Mesodermal cell (in vitro differentiated cells): ENCODE results near the gene CAVIN3.

Experiments used
- H3K27ac ChIP-seq: 2 replicates; pipeline ENCODE4 v1.7.0; 2013; ENCODE audit warnings: mild to moderate bottlenecking, low read depth, low read length, moderate library complexity; ENCODE audit not compliant: severe bottlenecking
- H3K36me3 ChIP-seq: 2 replicates; pipeline ENCODE4 v1.7.1; 2013; ENCODE audit warnings: mild to moderate bottlenecking, low read length, moderate library complexity; ENCODE audit not compliant: control insufficient read depth, insufficient read depth
- H3K4me1 ChIP-seq: one replicate; pipeline ENCODE4 v1.7.1; 2013; ENCODE audit warnings: mild to moderate bottlenecking, low read length; ENCODE audit not compliant: insufficient read depth, control insufficient read depth, poor library complexity, severe bottlenecking
- H3K4me3 ChIP-seq: 2 replicates; pipeline ENCODE4 v1.7.0; 2013; ENCODE audit warnings: low read length, control low read depth, mild to moderate bottlenecking; ENCODE audit not compliant: insufficient read depth, poor library complexity, severe bottlenecking; ENCODE audit errors: extremely low read depth
- H3K9me3 ChIP-seq: 2 replicates; pipeline ENCODE4 v1.7.1; 2013; ENCODE audit warnings: mild to moderate bottlenecking, low read length, moderate library complexity; ENCODE audit not compliant: control insufficient read depth
- WGBS, 2 experiments: methylation state at CpG; one replicate each; pipeline ENCODE4 v1.1.5; 2013; ENCODE audit warnings: missing lambda C conversion rate in 2 of 2; ENCODE audit not compliant: insufficient coverage in 2 of 2; 5-methylcytosine and 5-hydroxymethylcytosine counted together

CAVIN3 gene

GRCh38 chr11:6351782-6352382, 31.6 kb upstream of the CAVIN3 start:
- Histone ChIP-seq H3K4me1 (no peaks in the 10 kb centered on the region), H3K4me3 (no peak overlapping the region), H3K9me3 (no peaks in the 10 kb centered on the region), H3K36me3 (no peaks in the 10 kb centered on the region), H3K27ac (no peak overlapping the region)
- WGBS, 2 experiments = 74 to 77% methylated on average over 2 to 4 of the region's 5 CpGs

GRCh38 chr11:6350486-6350885, 30.2 kb upstream of the CAVIN3 start:
- Histone ChIP-seq H3K4me1 (no peaks in the 10 kb centered on the region), H3K27ac (no peak overlapping the region), H3K9me3 (no peaks in the 10 kb centered on the region), H3K4me3 (no peak overlapping the region), H3K36me3 (no peaks in the 10 kb centered on the region)
- WGBS, 2 experiments = 83% methylated on average over 2 of the region's 2 CpGs; no CpG with 5 or more reads in 1 of the 2 experiments

GRCh38 chr11:6350043-6350442, 29.7 kb upstream of the CAVIN3 start:
- H3K9me3 ChIP-seq = no peaks in the 10 kb centered on the region
- H3K27ac ChIP-seq = no peak overlapping the region
- no peaks in the 10 kb centered on the region for H3K36me3 ChIP-seq
- no peak overlapping the region for H3K4me3 ChIP-seq
- no peaks in the 10 kb centered on the region for H3K4me1 ChIP-seq

GRCh38 chr11:6345366-6345765, 25.1 kb upstream of the CAVIN3 start:
- no peak overlapping the region for H3K4me3 ChIP-seq
- no peaks in the 10 kb centered on the region for H3K4me1 ChIP-seq
- H3K36me3 ChIP-seq = no peaks in the 10 kb centered on the region
- H3K9me3 ChIP-seq = no peaks in the 10 kb centered on the region
- H3K27ac ChIP-seq = no peak overlapping the region
- WGBS, 2 experiments = 100% methylated on average over 1 of the region's 1 CpG; no CpG with 5 or more reads in 1 of the 2 experiments

GRCh38 chr11:6336293-6336692, 16.0 kb upstream of the CAVIN3 start:
- WGBS, 2 experiments = 85% methylated on average over 2 of the region's 3 CpGs; no CpG with 5 or more reads in 1 of the 2 experiments
- Histone ChIP-seq H3K27ac (no peak overlapping the region), H3K4me3 (no peak overlapping the region), H3K4me1 (peaks cover 4% of the 10 kb centered on the region), H3K9me3 (no peaks in the 10 kb centered on the region), H3K36me3 (no peaks in the 10 kb centered on the region)

- Histone ChIP-seq H3K4me3 (no peak overlapping the region), H3K27ac (no peak overlapping the region), H3K4me1 (peaks cover 4% of the 10 kb centered on the region), H3K36me3 (no peaks in the 10 kb centered on the region), H3K9me3 (no peaks in the 10 kb centered on the region)
- 96 to 100% methylated on average over 1 to 2 of the region's 6 CpGs for WGBS, 2 experiments
These were observed 14.5 kb upstream of the CAVIN3 start for GRCh38 chr11:6334806-6335205.

GRCh38 chr11:6333095-6333494, 12.8 kb upstream of the CAVIN3 start:
- H3K36me3 ChIP-seq = no peaks in the 10 kb centered on the region
- H3K4me1 ChIP-seq = peaks cover 4% of the 10 kb centered on the region
- H3K27ac ChIP-seq = no peak overlapping the region
- no peak overlapping the region for H3K4me3 ChIP-seq
- WGBS, 2 experiments = no CpG with 5 or more reads among the region's 2 CpGs
- H3K9me3 ChIP-seq = no peaks in the 10 kb centered on the region

GRCh38 chr11:6332066-6332465, 11.8 kb upstream of the CAVIN3 start:
- Histone ChIP-seq H3K4me3 (no peak overlapping the region), H3K9me3 (no peaks in the 10 kb centered on the region), H3K36me3 (no peaks in the 10 kb centered on the region), H3K4me1 (peaks cover 4% of the 10 kb centered on the region), H3K27ac (no peak overlapping the region)
- 90 to 96% methylated on average over 1 to 4 of the region's 5 CpGs for WGBS, 2 experiments

GRCh38 chr11:6328321-6328720, 8.0 kb upstream of the CAVIN3 start:
- Histone ChIP-seq H3K9me3 (no peaks in the 10 kb centered on the region), H3K36me3 (no peaks in the 10 kb centered on the region), H3K27ac (no peak overlapping the region), H3K4me1 (peaks cover 3% of the 10 kb centered on the region), H3K4me3 (no peak overlapping the region)

- no peaks in the 10 kb centered on the region for H3K36me3 ChIP-seq
- no peak overlapping the region for H3K27ac ChIP-seq
- H3K4me3 ChIP-seq = no peak overlapping the region
- no peaks in the 10 kb centered on the region for H3K4me1 ChIP-seq
- no peaks in the 10 kb centered on the region for H3K9me3 ChIP-seq
These were observed 7.5 kb upstream of the CAVIN3 start for GRCh38 chr11:6327806-6328205.

- 80% methylated on average over 1 of the region's 2 CpGs; no CpG with 5 or more reads in 1 of the 2 experiments for WGBS, 2 experiments
- Histone ChIP-seq H3K36me3 (no peaks in the 10 kb centered on the region), H3K27ac (no peak overlapping the region), H3K4me3 (no peak overlapping the region), H3K9me3 (no peaks in the 10 kb centered on the region), H3K4me1 (peaks cover 4% of the 10 kb centered on the region)
These were observed 6.7 kb upstream of the CAVIN3 start for GRCh38 chr11:6326985-6327384.
